HG03139 (cell line): ENCODE results near the gene SERINC4.
A peak's percentile ranks its signal among the peaks of the same experiment; 100 is the strongest.
"Not testable (repeated sequence)": the region's sequence is repeated elsewhere in the genome, so short reads cannot be mapped to it uniquely, and the experiment has no call there.

Source experiments
- ATAC-seq: cut with Tn5 transposase; IDR thresholded peaks from one replicate; pipeline ENCODE4 v1.9.1; 2021; ENCODE audit not compliant: unreplicated experiment

The SERINC4 gene

GRCh38 chr15:43799945-43800285, at the start of gene SERINC4:
SERINC4 (minus strand) TSS chr15:43800220; CDS start chr15:43799986, 234 bp downstream.
- ATAC-seq, result no peak

- no peak for ATAC-seq
These were observed 45.4 kb upstream of the SERINC4 start for GRCh38 chr15:43845421-43845820.

GRCh38 chr15:43832485-43832884, 32.5 kb upstream of the SERINC4 start:
- not testable (repeated sequence) for ATAC-seq

- not testable (repeated sequence) for ATAC-seq
These were observed 31.6 kb upstream of the SERINC4 start for GRCh38 chr15:43831519-43832052.

GRCh38 chr15:43830691-43831275, 30.8 kb upstream of the SERINC4 start:
- ATAC-seq, result not testable (repeated sequence)

GRCh38 chr15:43829951-43830540, 30.0 kb upstream of the SERINC4 start:
- ATAC-seq, result not testable (repeated sequence)

GRCh38 chr15:43828061-43828657, 28.1 kb upstream of the SERINC4 start:
- ATAC-seq, result no peak

- ATAC-seq, result peak; percentile 51
These were observed 26.7 kb upstream of the SERINC4 start, which contains the start of gene WDR76 for GRCh38 chr15:43826508-43827341. WDR76 (plus strand) TSS chr15:43827002; CDS start chr15:43827033, 31 bp downstream.

GRCh38 chr15:43826029-43826507, 26.0 kb upstream of the SERINC4 start:
- ATAC-seq, result no peak

- not testable (repeated sequence) for ATAC-seq
These were observed 25.3 kb upstream of the SERINC4 start for GRCh38 chr15:43825305-43825704.

GRCh38 chr15:43824302-43825246, 24.6 kb upstream of the SERINC4 start, which contains the start of gene MFAP1:
MFAP1 (minus strand) TSS chr15:43824690; CDS start chr15:43824569, 121 bp downstream.
- peak; percentile 67 for ATAC-seq

GRCh38 chr15:43821505-43821904, 21.5 kb upstream of the SERINC4 start:
- ATAC-seq, result no peak

- ATAC-seq, result not testable (repeated sequence)
These were observed 15.0 kb upstream of the SERINC4 start for GRCh38 chr15:43815064-43815463.

- ATAC-seq, result no peak
These were observed 9.1 kb upstream of the SERINC4 start for GRCh38 chr15:43808960-43809678.

- ATAC-seq, result no peak
These were observed 8.5 kb upstream of the SERINC4 start for GRCh38 chr15:43808435-43808950.

- ATAC-seq, result not testable (repeated sequence)
These were observed 2.7 kb upstream of the SERINC4 start for GRCh38 chr15:43802676-43803075.

GRCh38 chr15:43800286-43801141, 494 bp upstream of the SERINC4 start, which contains the start of gene HYPK:
HYPK (plus strand) TSS chr15:43800599; CDS start chr15:43800623, 24 bp downstream.
- peak; percentile 79 for ATAC-seq
